ENCODE data around the gene MAP2K7. TPM values are rescaled to one million over a fixed set of nuclear protein-coding genes. Genes with fewer than 3 reads are reported as not detected.

MAP2K7 gene
- polyA plus RNA-seq, 1 donor (not counting 4 experiments of a cell fraction or from before 2014, with no cell fraction given), result 8.4 TPM

- no peaks in the 10 kb centered on the region for H4K20me1 ChIP-seq (ENCODE audit: control insufficient read depth, extremely low read depth, insufficient read depth, low read length)
- FAIRE-seq (no peak), DNase-seq (ENCODE audit: low read depth, low spot score) (no peak)
- no peaks in the 10 kb centered on the region for H3K9me1 ChIP-seq (ENCODE audit: control insufficient read depth, extremely low read depth, insufficient read depth, low read length)
- TF ChIP-seq EZH2 (IDR thresholded peaks at IDR 0.05; ENCODE audit: low read length) (no peak), CTCF (optimal IDR thresholded peaks at IDR 0.05 in 1 of 3, IDR thresholded peaks at IDR 0.05 in 1 of 3, conservative IDR thresholded peaks at IDR 0.05 in 1 of 3; ENCODE audit: extremely low read depth in 1 of 3, insufficient read depth in 2 of 3, low read length in 3 of 3) (no peak)
- H3K79me2 ChIP-seq (ENCODE audit: control insufficient read depth, insufficient read depth, low read length), result no peaks in the 10 kb centered on the region
- H2AFZ ChIP-seq (ENCODE audit: control insufficient read depth, low read length), result no peak overlapping the region
- H3K36me3 ChIP-seq (ENCODE audit: control insufficient read depth in 2 of 2, extremely low read depth in 1 of 2, insufficient read depth in 2 of 2, low read length in 2 of 2), result peaks cover 0 to 7% of the 10 kb centered on the region in 2 experiments
- peaks cover 15% of the 10 kb centered on the region for H3K4me1 ChIP-seq (ENCODE audit: control insufficient read depth, extremely low read depth, insufficient read depth, low read length)
- no peak overlapping the region for H3K9ac ChIP-seq (ENCODE audit: control insufficient read depth, extremely low read depth, insufficient read depth, low read length)
- no peak overlapping the region for H3K27ac ChIP-seq (ENCODE audit: control insufficient read depth, insufficient read depth, low read length)
- dilution Hi-C loops (cut with MboI; ENCODE audit: extremely low pct_ligation_motif_present, low sequenced_read_pairs), result no loop called here
- H3K4me2 ChIP-seq (ENCODE audit: control insufficient read depth, extremely low read depth, insufficient read depth, low read depth, low read length), result no peak overlapping the region
- H3K9me3 ChIP-seq (ENCODE audit: control insufficient read depth, low read depth, low read length), result no peaks in the 10 kb centered on the region
- H3K27me3 ChIP-seq (ENCODE audit: control insufficient read depth, extremely low read depth, insufficient read depth, low read length), result no peaks in the 10 kb centered on the region
- H3K4me3 ChIP-seq (ENCODE audit: control insufficient read depth in 2 of 3, extremely low read depth in 1 of 3, insufficient read depth in 2 of 3, low read depth in 1 of 3, low read length in 3 of 3), result no peak overlapping the region
These were observed 39.0 kb upstream of the MAP2K7 start for GRCh38 chr19:7864690-7865074.

- no peaks in the 10 kb centered on the region for H4K20me1 ChIP-seq (ENCODE audit: control insufficient read depth, extremely low read depth, insufficient read depth, low read length)
- H3K27ac ChIP-seq (ENCODE audit: control insufficient read depth, insufficient read depth, low read length), result no peak overlapping the region
- no peak for DNase-seq (ENCODE audit: low read depth, low spot score)
- peak overlapping the region; percentile 33 for H3K9ac ChIP-seq (ENCODE audit: control insufficient read depth, extremely low read depth, insufficient read depth, low read length)
- FAIRE-seq, result no peak
- peaks cover 0 to 3% of the 10 kb centered on the region in 2 experiments for H3K36me3 ChIP-seq (ENCODE audit: control insufficient read depth in 2 of 2, extremely low read depth in 1 of 2, insufficient read depth in 2 of 2, low read length in 2 of 2)
- no peaks in the 10 kb centered on the region for H3K27me3 ChIP-seq (ENCODE audit: control insufficient read depth, extremely low read depth, insufficient read depth, low read length)
- no peaks in the 10 kb centered on the region for H3K9me1 ChIP-seq (ENCODE audit: control insufficient read depth, extremely low read depth, insufficient read depth, low read length)
- no peak overlapping the region for H3K4me3 ChIP-seq (ENCODE audit: control insufficient read depth in 2 of 3, extremely low read depth in 1 of 3, insufficient read depth in 2 of 3, low read depth in 1 of 3, low read length in 3 of 3)
- dilution Hi-C loops (cut with MboI; ENCODE audit: extremely low pct_ligation_motif_present, low sequenced_read_pairs), result no loop called here
- no peaks in the 10 kb centered on the region for H3K9me3 ChIP-seq (ENCODE audit: control insufficient read depth, low read depth, low read length)
- no peak overlapping the region for H2AFZ ChIP-seq (ENCODE audit: control insufficient read depth, low read length)
- peaks cover 15% of the 10 kb centered on the region for H3K4me1 ChIP-seq (ENCODE audit: control insufficient read depth, extremely low read depth, insufficient read depth, low read length)
- TF ChIP-seq CTCF (optimal IDR thresholded peaks at IDR 0.05 in 1 of 3, IDR thresholded peaks at IDR 0.05 in 1 of 3, conservative IDR thresholded peaks at IDR 0.05 in 1 of 3; ENCODE audit: extremely low read depth in 1 of 3, insufficient read depth in 2 of 3, low read length in 3 of 3) (peak in 2 of 3 experiments; percentile 12 to 19), EZH2 (IDR thresholded peaks at IDR 0.05; ENCODE audit: low read length) (no peak)
- H3K4me2 ChIP-seq (ENCODE audit: control insufficient read depth, extremely low read depth, insufficient read depth, low read depth, low read length), result peak overlapping the region; percentile 45
- H3K79me2 ChIP-seq (ENCODE audit: control insufficient read depth, insufficient read depth, low read length), result no peaks in the 10 kb centered on the region
These were observed 38.3 kb upstream of the MAP2K7 start for GRCh38 chr19:7865262-7865911.
